HG03060 (cell line): ENCODE results near the gene TNFRSF13B.
"Not testable (repeated sequence)": the region's sequence is repeated elsewhere in the genome, so short reads cannot be mapped to it uniquely, and the experiment has no call there.

ENCODE experiments used
- ATAC-seq: cut with Tn5 transposase; IDR thresholded peaks from one replicate; pipeline ENCODE4 v1.9.1; 2021; ENCODE audit warnings: low read depth, moderate number of reproducible peaks; ENCODE audit not compliant: unreplicated experiment

Gene TNFRSF13B

GRCh38 chr17:16915752-16916556 is 56.0 kb downstream of the TNFRSF13B start:
- ATAC-seq: no peak

GRCh38 chr17:16913463-16913862 is 58.5 kb downstream of the TNFRSF13B start:
- ATAC-seq: no peak

DNA sequence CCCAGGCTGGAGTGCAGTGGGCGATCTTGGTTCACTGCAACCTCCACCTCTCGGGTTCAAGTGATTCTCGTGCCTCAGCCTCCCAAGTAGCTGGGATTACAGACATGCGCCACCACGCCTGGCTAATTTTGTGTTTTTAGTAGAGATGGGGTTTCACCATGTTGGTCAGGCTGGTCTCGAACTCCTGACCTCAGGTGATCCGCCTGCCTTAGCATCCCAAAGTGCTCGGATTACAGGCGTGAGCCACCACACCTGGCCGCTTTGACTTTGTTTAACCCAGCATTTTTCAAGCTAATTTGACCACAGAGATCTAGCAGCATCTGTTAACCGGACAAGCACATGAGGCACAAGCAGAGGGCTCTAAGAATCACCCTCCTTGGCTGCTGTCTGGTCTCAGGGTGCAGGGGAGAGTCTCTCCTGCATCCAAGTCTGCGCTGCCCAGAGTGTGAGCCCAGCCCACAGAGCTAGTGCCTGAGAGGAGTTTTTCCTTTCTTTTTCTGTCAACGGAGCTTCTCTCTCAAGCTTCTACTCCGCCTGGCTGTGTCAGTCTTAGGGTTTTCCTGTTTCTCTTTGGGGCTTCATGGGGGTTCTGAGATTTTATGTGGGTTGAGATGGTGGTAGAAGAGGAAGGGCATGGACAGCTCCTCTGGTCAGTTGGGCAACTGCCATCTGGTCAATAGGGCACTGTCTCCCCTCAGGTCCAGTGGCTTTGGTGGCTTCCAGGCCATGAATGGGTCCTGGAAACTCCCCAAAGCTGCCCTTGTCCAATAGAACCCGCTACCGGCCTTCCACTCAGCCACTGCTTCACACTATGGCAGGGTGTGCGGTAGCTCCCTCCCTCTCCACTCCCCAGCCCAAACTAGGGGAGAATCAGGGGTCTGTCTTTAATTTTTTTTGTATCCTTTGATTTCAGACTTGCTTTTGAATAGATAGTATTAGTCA is 59.6 kb downstream of the TNFRSF13B start:
- no peak for ATAC-seq

- ATAC-seq: no peak
These were observed 60.6 kb downstream of the TNFRSF13B start for GRCh38 chr17:16911141-16911937.

GRCh38 chr17:16910341-16910740 is 61.6 kb downstream of the TNFRSF13B start:
- ATAC-seq: no peak

DNA sequence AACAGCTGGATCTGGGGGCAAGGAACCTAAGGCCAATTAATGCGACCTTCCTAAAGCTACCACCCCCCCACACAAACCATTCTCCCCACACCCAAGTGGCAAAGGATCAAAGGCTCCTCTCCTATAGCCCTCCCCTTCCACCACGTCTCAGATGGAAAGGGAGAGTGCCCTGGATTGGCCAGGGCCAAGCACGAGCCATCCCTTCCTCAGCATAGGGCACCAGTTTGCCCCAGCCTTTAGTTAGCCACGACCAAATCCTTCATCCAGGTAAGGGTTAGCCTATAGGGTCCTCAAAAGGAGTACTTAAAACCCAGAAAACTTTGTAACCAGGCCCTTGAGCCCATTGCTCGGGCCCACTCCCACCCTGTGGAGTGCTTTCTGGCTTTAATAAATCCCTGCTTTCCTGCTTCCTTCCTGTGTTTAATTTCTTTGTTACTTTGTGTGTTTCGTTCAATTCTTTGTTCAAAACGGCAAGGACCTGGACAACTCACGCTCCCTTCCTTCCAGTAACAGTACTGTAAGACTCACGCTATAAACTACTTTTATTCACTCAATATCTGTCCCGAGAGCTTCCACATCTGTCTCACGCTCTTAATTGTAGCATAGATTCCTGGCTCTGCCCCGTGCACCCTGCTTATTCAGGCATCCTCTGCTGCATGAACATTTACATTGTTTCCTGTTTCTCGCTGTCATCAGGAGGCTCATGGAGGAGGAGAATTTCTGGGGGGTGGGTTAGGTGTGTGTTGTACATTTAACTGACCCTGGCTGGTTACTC is 62.3 kb downstream of the TNFRSF13B start:
- no peak for ATAC-seq

DNA sequence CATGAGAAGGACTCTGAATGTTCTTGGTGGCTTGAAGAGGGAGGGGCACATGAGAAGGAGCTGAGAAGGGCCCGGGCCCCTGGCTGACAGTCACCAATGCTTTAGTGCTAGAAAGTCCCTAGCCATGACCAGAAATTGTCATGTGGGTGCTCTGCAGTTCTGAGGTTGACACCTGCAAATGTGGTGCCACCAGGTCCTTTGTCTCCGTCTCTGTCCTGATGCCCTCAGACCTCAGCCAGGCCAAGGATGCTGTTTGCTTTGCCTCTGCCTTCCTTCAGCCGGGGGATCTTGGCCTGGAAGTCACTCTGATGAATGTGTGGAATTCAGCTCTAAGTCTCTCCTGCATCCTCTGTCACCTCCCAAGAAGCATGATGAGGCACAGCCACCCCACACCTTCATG is 63.6 kb downstream of the TNFRSF13B start:
- no peak for ATAC-seq

DNA sequence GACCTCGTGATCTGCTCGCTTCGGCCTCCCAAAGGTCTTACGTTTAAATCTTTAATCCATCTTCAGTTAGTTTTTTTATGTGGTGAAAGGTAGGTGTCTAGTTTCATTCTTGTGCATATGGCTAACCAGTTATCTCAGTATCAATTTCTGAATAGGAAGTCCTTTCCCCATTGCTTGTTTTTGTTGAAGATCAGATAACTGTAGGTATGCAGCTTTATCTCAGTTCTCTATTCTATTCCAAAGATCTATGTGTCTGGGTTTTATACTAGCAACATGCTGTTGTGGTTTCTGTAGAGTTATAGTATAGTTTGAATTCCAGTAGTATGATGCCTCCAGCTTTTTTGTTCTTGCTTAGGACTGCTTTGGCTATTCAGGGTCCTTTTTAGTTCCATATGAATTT is 65.2 kb downstream of the TNFRSF13B start:
- no peak for ATAC-seq

DNA sequence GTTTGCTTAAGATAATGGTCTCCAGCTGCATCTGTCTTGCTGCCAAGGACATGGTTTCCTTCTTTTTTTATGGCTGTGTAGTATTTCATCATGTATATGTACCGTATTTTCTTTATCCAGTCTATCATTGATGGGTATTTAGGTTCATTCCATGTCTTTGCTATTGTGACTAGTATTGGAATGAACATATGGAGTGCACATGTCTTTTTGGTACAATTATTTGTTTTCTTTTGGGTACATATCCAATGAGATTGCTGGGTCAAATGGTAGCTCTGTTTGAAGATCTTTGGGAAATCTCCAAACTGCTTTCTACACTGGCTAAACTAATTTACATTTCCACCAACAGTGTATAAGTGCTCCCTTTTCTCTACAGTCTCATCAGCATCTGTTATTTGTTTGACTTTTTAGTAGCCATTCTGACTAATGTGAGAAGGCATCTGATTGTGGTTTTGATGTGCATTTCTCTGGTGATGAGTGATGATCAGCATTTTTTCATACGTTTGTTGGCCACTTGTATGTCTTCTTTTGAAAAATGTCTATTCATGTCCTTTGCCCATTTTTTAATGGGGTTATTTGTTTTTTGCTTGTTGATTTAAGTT is 66.2 kb downstream of the TNFRSF13B start:
- ATAC-seq: no peak

DNA sequence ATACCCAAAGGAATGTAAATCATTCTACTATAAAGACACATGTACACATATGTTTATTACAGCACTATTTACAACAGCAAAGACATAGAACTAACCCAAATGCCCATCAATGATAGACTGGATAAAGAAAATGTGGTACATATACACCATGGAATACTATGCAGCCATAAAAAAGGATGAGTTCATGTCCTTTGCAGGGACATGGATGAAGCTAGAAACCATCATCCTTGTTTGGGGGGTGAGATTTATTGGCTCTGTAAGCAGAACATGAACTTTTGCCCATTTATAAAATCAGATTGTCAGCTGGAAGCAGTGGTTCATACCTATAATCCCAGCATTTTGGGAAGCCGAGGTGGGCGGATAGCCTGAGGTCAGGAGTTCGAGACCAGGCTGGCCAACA is 68.8 kb downstream of the TNFRSF13B start:
- ATAC-seq: not testable (repeated sequence)

GRCh38 chr17:16900288-16900882 is 71.5 kb downstream of the TNFRSF13B start:
- ATAC-seq: no peak

DNA sequence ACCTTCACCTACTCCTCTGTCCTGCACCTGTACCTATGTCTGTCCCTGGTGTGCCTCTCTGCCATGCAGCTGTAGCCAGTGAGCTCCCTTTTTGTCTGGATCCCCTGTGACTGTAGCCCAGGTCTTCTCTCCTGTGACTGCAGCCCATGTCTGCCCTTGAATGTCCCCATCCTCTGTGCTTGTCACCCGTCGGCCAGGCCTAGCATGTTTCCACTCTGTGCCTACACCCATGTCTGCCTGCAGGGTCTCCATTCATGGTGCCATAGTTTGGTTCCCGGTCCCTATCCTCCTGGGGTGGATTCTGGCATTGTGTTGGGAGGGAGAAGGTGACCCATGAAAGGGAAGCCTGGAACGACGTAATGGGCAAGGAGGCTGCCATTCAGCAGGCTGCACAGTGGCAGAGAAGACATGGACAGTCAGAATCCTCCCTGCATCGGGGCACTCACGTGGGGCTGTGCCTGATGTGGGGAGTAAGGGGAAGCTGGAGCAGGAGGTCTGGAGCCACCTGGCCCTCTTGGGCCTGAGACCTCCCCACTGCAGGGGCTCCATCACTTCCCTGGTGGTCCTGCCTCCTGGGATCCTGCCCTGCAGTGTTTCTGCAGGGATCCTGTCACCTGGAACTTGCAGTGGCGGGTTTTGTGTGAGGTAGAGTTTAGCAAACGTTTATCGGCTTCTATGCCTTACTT is 74.6 kb downstream of the TNFRSF13B start:
- not testable (repeated sequence) for ATAC-seq

DNA sequence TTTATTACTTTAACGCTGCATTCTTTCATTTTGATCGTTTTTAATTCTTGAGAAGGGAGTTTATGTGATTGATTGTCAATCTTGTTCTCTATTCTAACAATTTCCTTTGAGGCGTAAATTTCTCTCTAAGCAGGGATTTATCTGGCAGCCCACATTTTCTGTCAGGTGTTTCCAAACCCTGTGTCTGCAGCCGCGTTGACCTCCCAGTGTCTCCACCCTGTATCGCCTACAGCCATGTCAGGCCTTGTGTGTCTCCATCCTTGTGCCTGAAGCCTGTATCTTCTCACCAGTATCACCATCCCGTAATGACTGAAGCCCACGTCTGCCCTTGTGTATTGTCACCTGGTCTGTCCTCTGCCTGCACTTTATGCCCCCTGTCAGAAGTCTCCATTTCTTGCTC is 75.7 kb downstream of the TNFRSF13B start:
- ATAC-seq: not testable (repeated sequence)

DNA sequence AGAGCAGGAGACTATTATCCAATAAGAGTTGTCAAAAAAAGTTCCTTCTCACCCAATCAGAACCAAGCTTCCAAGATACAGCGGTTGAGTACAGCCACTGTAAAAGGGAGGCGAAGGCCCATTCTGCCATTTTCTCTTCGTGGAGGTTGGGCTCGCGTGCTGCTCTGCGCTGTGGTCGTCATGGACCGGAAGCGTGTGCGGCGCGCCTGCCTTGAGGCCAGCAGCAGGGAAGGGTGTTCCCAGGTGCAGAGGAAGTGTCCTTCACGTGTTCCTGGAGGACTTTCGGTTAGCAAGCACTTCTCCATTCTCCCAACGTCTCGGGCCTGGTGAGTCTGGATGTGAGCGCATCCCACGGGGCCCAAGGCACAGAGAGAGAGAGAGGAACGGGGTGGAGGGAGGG is 78.4 kb downstream of the TNFRSF13B start:
- ATAC-seq: not testable (repeated sequence)

- not testable (repeated sequence) for ATAC-seq
These were observed 79.0 kb downstream of the TNFRSF13B start for GRCh38 chr17:16892876-16893454.

- ATAC-seq: no peak
These were observed 82.8 kb downstream of the TNFRSF13B start for GRCh38 chr17:16889088-16889465.
